Stimulated activated CD8-positive, alpha-beta memory T cell treated with anti-CD3 and anti-CD28 coated beads, Interleukin-12 subunit alpha, Interleukin-12 subunit beta, amount 100 ng/mL, for 24 hours (primary cell): ENCODE data around the gene CNGB1.
"Not testable (repeated sequence)": the region's sequence is repeated elsewhere in the genome, so short reads cannot be mapped to it uniquely, and the experiment has no call there.

ENCODE experiments used
- DNase-seq: peaks from one replicate; pipeline ENCODE4 v3.0.0-alpha.2; 2020; ENCODE audit errors: extremely low read depth

CNGB1 gene

GRCh38 chr16:57906382-57907316 is 64.3 kb downstream of the CNGB1 start:
- no peak for DNase-seq

DNA sequence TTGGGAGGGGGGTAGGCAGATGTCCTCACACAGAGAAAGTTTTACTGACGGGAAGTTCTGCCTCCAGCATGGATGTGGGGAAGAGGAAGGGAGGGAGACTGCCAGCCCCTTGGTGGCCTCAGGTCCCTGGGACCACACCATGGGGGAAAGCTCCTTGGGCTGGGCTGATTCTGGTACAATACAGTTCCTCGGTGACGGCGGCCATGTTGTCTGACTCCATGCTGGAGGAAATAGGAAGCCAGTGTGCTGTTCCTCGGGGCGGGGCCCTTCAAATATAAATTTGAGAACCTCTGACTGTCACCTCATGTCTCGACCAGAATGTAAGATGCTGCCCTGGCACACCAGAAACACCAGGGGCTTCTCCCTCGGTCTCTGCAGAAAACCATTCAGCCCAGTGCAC is 66.8 kb downstream of the CNGB1 start:
- DNase-seq: no peak

GRCh38 chr16:57903656-57904055 is 67.3 kb downstream of the CNGB1 start:
- no peak for DNase-seq

DNA sequence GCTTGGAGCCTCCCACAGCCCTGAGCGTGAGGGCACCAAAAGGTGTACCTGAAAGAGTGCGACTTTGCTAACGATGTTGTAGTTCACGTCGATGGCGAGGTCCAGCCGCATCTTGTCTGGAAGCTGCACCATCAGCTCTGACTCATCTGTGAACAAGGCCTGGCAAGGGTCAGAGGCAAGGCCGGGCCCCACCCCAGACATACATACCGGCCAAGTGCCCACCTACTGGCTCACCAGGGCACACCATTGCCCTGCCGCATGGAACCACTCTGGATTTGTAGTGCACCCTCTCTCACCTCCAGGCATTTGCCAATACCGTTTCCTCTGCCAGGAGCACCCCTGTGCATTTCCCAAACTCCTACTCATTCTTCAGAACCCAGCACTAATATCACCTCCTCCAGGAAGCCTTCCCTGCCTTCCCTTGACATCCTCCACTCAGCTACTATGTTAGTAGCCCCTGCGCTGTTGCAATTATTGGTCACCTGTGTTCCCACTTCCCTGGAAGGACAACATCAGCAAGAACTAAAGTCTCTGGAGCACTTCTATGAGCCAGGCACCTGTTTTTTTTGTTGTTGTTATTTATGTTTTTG is 69.4 kb downstream of the CNGB1 start:
- no peak for DNase-seq

- DNase-seq: no peak
Observed at GRCh38 chr16:57900796-57901479, 70.0 kb downstream of the CNGB1 start.

- peak; percentile 32 for DNase-seq
Observed at GRCh38 chr16:57899771-57900661, 70.9 kb downstream of the CNGB1 start.

DNA sequence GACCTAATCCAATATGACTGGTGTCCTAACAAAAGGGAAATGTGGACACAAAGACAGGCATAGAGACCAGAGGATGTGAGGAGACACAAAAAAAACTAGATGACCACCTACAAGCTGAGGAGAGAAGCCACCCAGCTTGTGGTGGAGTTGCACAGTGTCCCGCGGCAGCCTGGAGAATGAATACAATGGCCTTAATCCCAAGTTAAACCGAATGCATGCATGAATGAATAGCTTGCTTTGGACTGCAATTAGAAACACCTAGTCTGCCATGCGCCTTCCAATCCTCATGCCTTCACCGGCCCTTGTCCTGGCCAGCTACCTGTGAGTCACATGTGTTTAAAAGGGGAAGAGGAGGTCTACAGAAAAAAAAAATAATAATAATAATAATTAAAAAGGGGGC is 72.0 kb downstream of the CNGB1 start:
- no peak for DNase-seq

DNA sequence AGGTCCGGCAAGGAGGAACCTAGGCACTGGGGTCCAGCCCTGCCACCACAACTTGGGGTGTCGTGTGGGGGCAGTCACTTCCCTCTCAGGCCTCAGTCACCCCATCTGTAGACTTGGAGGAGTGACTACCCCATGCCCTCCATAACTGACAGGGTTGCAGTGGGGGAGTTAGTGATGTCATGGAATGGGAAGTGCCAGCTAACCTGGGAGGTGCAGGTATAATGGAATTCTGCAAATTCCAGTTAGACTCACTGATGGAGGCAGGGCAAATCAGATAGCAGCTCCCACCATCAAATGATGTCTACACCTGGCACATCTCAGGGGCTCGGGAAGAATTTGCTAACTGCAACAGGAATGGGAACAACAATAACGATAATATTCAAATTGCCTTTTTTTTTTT is 72.9 kb downstream of the CNGB1 start:
- DNase-seq: no peak

- no peak for DNase-seq
Observed at GRCh38 chr16:57897053-57897784, 73.7 kb downstream of the CNGB1 start.

- not testable (repeated sequence) for DNase-seq
Observed at GRCh38 chr16:57895081-57895547, 75.8 kb downstream of the CNGB1 start.

GRCh38 chr16:57894390-57895080 is 76.4 kb downstream of the CNGB1 start:
- no peak for DNase-seq

- DNase-seq: no peak
Observed at GRCh38 chr16:57893559-57894389, 77.2 kb downstream of the CNGB1 start.

GRCh38 chr16:57893217-57893558 is 77.7 kb downstream of the CNGB1 start:
- no peak for DNase-seq

- no peak for DNase-seq
Observed at GRCh38 chr16:57892447-57893096, 78.4 kb downstream of the CNGB1 start.

GRCh38 chr16:57892041-57892440 is 78.9 kb downstream of the CNGB1 start:
- DNase-seq: no peak

- DNase-seq: no peak
Observed at GRCh38 chr16:57890752-57891111, 80.2 kb downstream of the CNGB1 start.

- DNase-seq: no peak
Observed at GRCh38 chr16:57889960-57890751, 80.8 kb downstream of the CNGB1 start.

- DNase-seq: no peak
Observed at GRCh38 chr16:57889522-57889921, 81.4 kb downstream of the CNGB1 start.
